ENCODE measurements around the gene GM2A. TPM values are rescaled to one million over a fixed set of nuclear protein-coding genes. Genes with fewer than 3 reads are reported as not detected.

Gene GM2A
- total and polyA plus RNA-seq, 9 donors = 14.7 to 52.8 (median 28.6) TPM

- TF ChIP-seq POLR2A (IDR thresholded peaks at IDR 0.05) (no peak), EP300 (IDR thresholded peaks at IDR 0.05) (no peak)
- TF ChIP-seq, protein P1, sequence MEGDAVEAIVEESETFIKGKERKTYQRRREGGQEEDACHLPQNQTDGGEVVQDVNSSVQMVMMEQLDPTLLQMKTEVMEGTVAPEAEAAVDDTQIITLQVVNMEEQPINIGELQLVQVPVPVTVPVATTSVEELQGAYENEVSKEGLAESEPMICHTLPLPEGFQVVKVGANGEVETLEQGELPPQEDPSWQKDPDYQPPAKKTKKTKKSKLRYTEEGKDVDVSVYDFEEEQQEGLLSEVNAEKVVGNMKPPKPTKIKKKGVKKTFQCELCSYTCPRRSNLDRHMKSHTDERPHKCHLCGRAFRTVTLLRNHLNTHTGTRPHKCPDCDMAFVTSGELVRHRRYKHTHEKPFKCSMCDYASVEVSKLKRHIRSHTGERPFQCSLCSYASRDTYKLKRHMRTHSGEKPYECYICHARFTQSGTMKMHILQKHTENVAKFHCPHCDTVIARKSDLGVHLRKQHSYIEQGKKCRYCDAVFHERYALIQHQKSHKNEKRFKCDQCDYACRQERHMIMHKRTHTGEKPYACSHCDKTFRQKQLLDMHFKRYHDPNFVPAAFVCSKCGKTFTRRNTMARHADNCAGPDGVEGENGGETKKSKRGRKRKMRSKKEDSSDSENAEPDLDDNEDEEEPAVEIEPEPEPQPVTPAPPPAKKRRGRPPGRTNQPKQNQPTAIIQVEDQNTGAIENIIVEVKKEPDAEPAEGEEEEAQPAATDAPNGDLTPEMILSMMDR (IDR thresholded peaks at IDR 0.05) = no peak
- Histone ChIP-seq H3K4me1 (ENCODE audit: insufficient read depth) (peaks cover 19% of the 10 kb centered on the region), H3K9me3 (no peaks in the 10 kb centered on the region), H3K4me3 (no peak overlapping the region), H3K27ac (no peak overlapping the region), H3K27me3 (no peaks in the 10 kb centered on the region), H3K36me3 (no peaks in the 10 kb centered on the region)
- DNase-seq = no peak
- intact Hi-C loops (cut with DNase I) = no loop called here
- WGBS, 3 donors = 59 to 81% (median 78%) methylated on average over 6 of the region's 6 CpGs
Observed at GRCh38 chr5:151218177-151218576, 34.8 kb upstream of the GM2A start.

- Histone ChIP-seq H3K4me1 (ENCODE audit: insufficient read depth) (peaks cover 19% of the 10 kb centered on the region), H3K4me3 (no peak overlapping the region), H3K36me3 (no peaks in the 10 kb centered on the region), H3K27me3 (no peaks in the 10 kb centered on the region), H3K9me3 (no peaks in the 10 kb centered on the region), H3K27ac (no peak overlapping the region)
- intact Hi-C loops (cut with DNase I) = no loop called here
- no peak for DNase-seq
- WGBS, 3 donors = 92 to 93% (median 92%) methylated on average over 9 of the region's 9 CpGs
- TF ChIP-seq, protein P1 (IDR thresholded peaks at IDR 0.05) = no peak
- TF ChIP-seq POLR2A (IDR thresholded peaks at IDR 0.05) = no peak
- TF ChIP-seq EP300 (IDR thresholded peaks at IDR 0.05) = no peak
Observed at GRCh38 chr5:151219138-151219537, 33.8 kb upstream of the GM2A start.

DNA sequence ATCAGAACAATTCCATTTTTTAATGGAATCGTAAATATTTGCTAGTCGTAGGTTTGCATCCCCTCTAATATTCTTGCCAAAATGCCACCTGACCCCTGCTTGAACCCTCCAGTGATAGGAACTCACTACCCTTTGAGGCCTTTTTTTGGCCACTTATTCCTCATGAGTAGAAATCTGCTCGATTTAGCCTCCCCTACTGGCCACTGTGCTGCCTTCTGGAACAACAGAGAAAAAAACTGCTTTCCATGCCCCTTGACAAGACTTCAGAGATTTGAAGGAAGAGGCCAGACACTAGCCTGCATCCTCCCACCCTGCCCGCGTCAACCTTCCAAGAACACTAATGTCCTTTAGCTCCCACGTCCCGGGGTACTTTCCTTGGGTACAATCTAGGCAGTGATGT is 33.2 kb upstream of the GM2A start:
- no peak for DNase-seq
- H3K27me3 ChIP-seq = no peaks in the 10 kb centered on the region
- peaks cover 14% of the 10 kb centered on the region for H3K4me1 ChIP-seq (ENCODE audit: insufficient read depth)
- no peak overlapping the region for H3K4me3 ChIP-seq
- H3K27ac ChIP-seq = no peak overlapping the region
- TF ChIP-seq EP300 (IDR thresholded peaks at IDR 0.05) (no peak), POLR2A (IDR thresholded peaks at IDR 0.05) (no peak)
- TF ChIP-seq, protein P1 (IDR thresholded peaks at IDR 0.05) = no peak
- no peaks in the 10 kb centered on the region for H3K36me3 ChIP-seq
- intact Hi-C loops (cut with DNase I) = loop anchor here in 1 of 4 donors (10.0 kb wide), 1 partner anchor 95 kb away; no protein-coding TSS in a partner anchor
- WGBS, 3 donors = 76 to 80% (median 78%) methylated on average over 7 of the region's 7 CpGs
- no peaks in the 10 kb centered on the region for H3K9me3 ChIP-seq

GRCh38 chr5:151221574-151221973 is 31.4 kb upstream of the GM2A start:
- no peaks in the 10 kb centered on the region for H3K27me3 ChIP-seq
- no peak for DNase-seq
- TF ChIP-seq EP300 (IDR thresholded peaks at IDR 0.05) (no peak), POLR2A (IDR thresholded peaks at IDR 0.05) (no peak)
- TF ChIP-seq, protein P1 (IDR thresholded peaks at IDR 0.05) = no peak
- intact Hi-C loops (cut with DNase I) = loop anchor here in 1 of 4 donors (10.0 kb wide), 1 partner anchor 97 kb away; no protein-coding TSS in a partner anchor
- H3K4me1 ChIP-seq (ENCODE audit: insufficient read depth) = peaks cover 14% of the 10 kb centered on the region
- H3K4me3 ChIP-seq = peak overlapping the region; percentile 73
- H3K27ac ChIP-seq = peak overlapping the region in 1 of 2 donors; percentile 14
- 63 to 88% (median 70%) methylated on average over 3 of the region's 3 CpGs for WGBS, 3 donors
- no peaks in the 10 kb centered on the region for H3K9me3 ChIP-seq
- H3K36me3 ChIP-seq = no peaks in the 10 kb centered on the region
